Peyer's patch (tissue), 4 donors: ENCODE measurements around the gene ALPI. TPM values are rescaled to one million over a fixed set of nuclear protein-coding genes. Genes with fewer than 3 reads are reported as not detected.

ENCODE experiments used
- DNase-seq, 3 donors: peaks; one replicate each; pipeline ENCODE4 v3.0.0-alpha.2; 2017 to 2019
- H3K27ac ChIP-seq, 4 donors: fragments of 200-600 bp; sonication (generic); one replicate each; pipeline ENCODE4 v1.5.1; 2016 to 2019
- H3K27me3 ChIP-seq, 2 donors: fragments of 200-600 bp; sonication (generic); one replicate each; pipeline ENCODE4 v1.5.1; 2019
- H3K36me3 ChIP-seq, 3 donors: fragments of 200-600 bp; sonication (generic); one replicate each; pipeline ENCODE4 v1.5.1; 2016 to 2019
- H3K4me1 ChIP-seq, 4 donors: fragments of 200-600 bp; sonication (generic); one replicate each; pipeline ENCODE4 v1.5.1; 2016 to 2019
- H3K4me3 ChIP-seq, 4 donors: fragments of 200-600 bp; sonication (generic); 1 replicate in 3 of 4; 2 replicates in 1 of 4; pipeline ENCODE4 v1.5.1; 2016 to 2019; ENCODE audit warnings: mild to moderate bottlenecking in 1 of 4
- H3K9me3 ChIP-seq, 4 donors: fragments of 200-600 bp; sonication (generic); one replicate each; pipeline ENCODE4 v1.5.1; 2016 to 2019; ENCODE audit warnings: mild to moderate bottlenecking in 1 of 4
- CTCF ChIP-seq, 6 experiments: fragments of 450-650 bp in 4 of 6; fragments of 200-600 bp in 2 of 6; sonication (generic) in 1 of 6; IDR thresholded peaks; one replicate each; pipeline ENCODE4 v1.5.1; 2017 to 2019; ENCODE audit warnings: antibody characterized with exemption in 6 of 6, mild to moderate bottlenecking in 3 of 6, moderate library complexity in 1 of 6
- POLR2A ChIP-seq, 2 donors: fragments of 450-650 bp; IDR thresholded peaks; one replicate each; pipeline ENCODE4 v1.5.1; 2017; ENCODE audit warnings: antibody characterized with exemption in 2 of 2, mild to moderate bottlenecking in 2 of 2, moderate library complexity in 2 of 2
- total RNA-seq, 4 donors: library from RNA; depleted of rRNA; stranded (reverse); fragments of >200 nt; gene quantifications; one replicate each; pipeline ENCODE4 v1.1.0, GENCODE V29; 2016

ALPI gene
- total RNA-seq, 4 donors from 2014 or later: 22.3 to 473 (median 350) TPM

- peak in 1 of 3 donors; percentile 18 for DNase-seq
- Histone ChIP-seq H3K27me3 (no peaks in the 10 kb centered on the region), H3K27ac (no peak overlapping the region), H3K9me3 (no peaks in the 10 kb centered on the region), H3K36me3 (no peaks in the 10 kb centered on the region), H3K4me3 (no peak overlapping the region), H3K4me1 (no peaks in the 10 kb centered on the region)
- TF ChIP-seq CTCF (IDR thresholded peaks at IDR 0.05) (no peak), POLR2A (IDR thresholded peaks at IDR 0.05) (no peak)
Observed at GRCh38 chr2:232477751-232478510, 22.0 kb downstream of the ALPI start.

GRCh38 chr2:232478571-232479340, 22.8 kb downstream of the ALPI start:
- Histone ChIP-seq H3K27ac (no peak overlapping the region), H3K4me3 (no peak overlapping the region), H3K36me3 (no peaks in the 10 kb centered on the region), H3K9me3 (no peaks in the 10 kb centered on the region), H3K27me3 (no peaks in the 10 kb centered on the region), H3K4me1 (no peaks in the 10 kb centered on the region)
- no peak for TF ChIP-seq CTCF (IDR thresholded peaks at IDR 0.05)
- TF ChIP-seq POLR2A (IDR thresholded peaks at IDR 0.05): no peak
- DNase-seq: peak in 1 of 3 donors; percentile 46

- Histone ChIP-seq H3K36me3 (no peaks in the 10 kb centered on the region), H3K27ac (no peak overlapping the region), H3K27me3 (peaks cover 0 to under 1% of the 10 kb centered on the region in 2 donors), H3K9me3 (no peaks in the 10 kb centered on the region), H3K4me1 (no peaks in the 10 kb centered on the region), H3K4me3 (no peak overlapping the region)
- TF ChIP-seq CTCF (IDR thresholded peaks at IDR 0.05) (no peak), POLR2A (IDR thresholded peaks at IDR 0.05) (no peak)
- no peak for DNase-seq
Observed at GRCh38 chr2:232479341-232480200, 23.6 kb downstream of the ALPI start.

- no peaks in the 10 kb centered on the region for H3K36me3 ChIP-seq
- H3K4me3 ChIP-seq: no peak overlapping the region
- H3K27me3 ChIP-seq: peaks cover 0 to 10% of the 10 kb centered on the region in 2 donors
- peak in 1 of 3 donors; percentile 45 for DNase-seq
- H3K27ac ChIP-seq: no peak overlapping the region
- H3K4me1 ChIP-seq: peaks cover 0 to 2% (median 0%) of the 10 kb centered on the region in 4 donors
- TF ChIP-seq CTCF (IDR thresholded peaks at IDR 0.05) (no peak), POLR2A (IDR thresholded peaks at IDR 0.05) (no peak)
- no peaks in the 10 kb centered on the region for H3K9me3 ChIP-seq
Observed at GRCh38 chr2:232480201-232481190, 24.5 kb downstream of the ALPI start.
